ENCODE measurements around the gene SLC35F3. TPM values are rescaled to one million over a fixed set of nuclear protein-coding genes. Genes with fewer than 3 reads are reported as not detected.
"Not testable (repeated sequence)": the region's sequence is repeated elsewhere in the genome, so short reads cannot be mapped to it uniquely, and the experiment has no call there.

Gene SLC35F3
- polyA plus RNA-seq, 1 donor from 2014 or later: 13.9 TPM

GRCh38 chr1:234150892-234151291 lies 246.4 kb downstream of the SLC35F3 start:
- Histone ChIP-seq H3K4me2 (ENCODE audit: low read length) (no peak overlapping the region), H3K9me2 (ENCODE audit: insufficient read depth, low read length) (no peaks in the 10 kb centered on the region), H3K27ac (ENCODE audit: low read length) (no peak overlapping the region), H3F3A (ENCODE audit: insufficient read depth, low read length, poor library complexity, severe bottlenecking) (no peaks in the 10 kb centered on the region), H4K20me1 (ENCODE audit: insufficient read depth) (no peaks in the 10 kb centered on the region), H2AFZ (ENCODE audit: low read depth, low read length) (no peak overlapping the region), H3K79me2 (replicated peaks; ENCODE audit: insufficient read depth, low read length) (no peaks in the 10 kb centered on the region), H3K27me3 (ENCODE audit: insufficient read depth, low read depth, low read length) (no peaks in the 10 kb centered on the region), H3K36me3 (ENCODE audit: insufficient read depth, low read length) (no peaks in the 10 kb centered on the region), H3K9ac (ENCODE audit: low read length) (no peak overlapping the region), H3K9me3 (ENCODE audit: low read length) (no peaks in the 10 kb centered on the region), H3K4me3 (ENCODE audit: low read length) (no peak overlapping the region)
- TF ChIP-seq POLR2AphosphoS5 (IDR thresholded peaks at IDR 0.05) (no peak), TAF1 (IDR thresholded peaks at IDR 0.05; ENCODE audit: low read depth) (no peak), RAD21 (conservative IDR thresholded peaks at IDR 0.05) (no peak), CTCF (IDR thresholded peaks at IDR 0.05; ENCODE audit: poor library complexity, severe bottlenecking) (no peak), MXI1 (conservative IDR thresholded peaks at IDR 0.05; ENCODE audit: poor library complexity, severe bottlenecking) (no peak), REST (IDR thresholded peaks at IDR 0.05; ENCODE audit: borderline replicate concordance) (no peak), EP300 (conservative IDR thresholded peaks at IDR 0.05; ENCODE audit: poor library complexity, severe bottlenecking) (no peak), EZH2 (IDR thresholded peaks at IDR 0.05; ENCODE audit: borderline replicate concordance, insufficient read depth, low read length, poor library complexity, severe bottlenecking) (no peak), SMC3 (conservative IDR thresholded peaks at IDR 0.05; ENCODE audit: poor library complexity) (no peak)

GRCh38 chr1:234152344-234152743 lies 247.9 kb downstream of the SLC35F3 start:
- H3K9me3 ChIP-seq (ENCODE audit: low read length); H3K27me3 ChIP-seq (ENCODE audit: insufficient read depth, low read depth, low read length); H3K36me3 ChIP-seq (ENCODE audit: insufficient read depth, low read length); H4K20me1 ChIP-seq (ENCODE audit: insufficient read depth); H3F3A ChIP-seq (ENCODE audit: insufficient read depth, low read length, poor library complexity, severe bottlenecking); H3K79me2 ChIP-seq (replicated peaks; ENCODE audit: insufficient read depth, low read length); H3K4me2 ChIP-seq (ENCODE audit: low read length); H3K4me3 ChIP-seq (ENCODE audit: low read length); H2AFZ ChIP-seq (ENCODE audit: low read depth, low read length); H3K27ac ChIP-seq (ENCODE audit: low read length); H3K9ac ChIP-seq (ENCODE audit: low read length); H3K9me2 ChIP-seq (ENCODE audit: insufficient read depth, low read length): not testable (repeated sequence)
